RWPE2 (cell line): Measurements from ENCODE around the gene TMEM88.

Experiments
- ATAC-seq: fragments of 200-7000 bp; cut with Tn5 transposase; 3 replicates; pipeline ENCODE4 v1.9.1; 2021; ENCODE audit warnings: low read depth
- DNase-seq: peaks from one replicate; pipeline ENCODE4 v3.0.0-alpha.2; 2020; ENCODE audit warnings: low spot score
- H3K27ac ChIP-seq: fragments of 450-650 bp; 2 replicates; pipeline ENCODE4 v1.5.1; 2017; ENCODE audit warnings: mild to moderate bottlenecking; ENCODE audit not compliant: poor library complexity, severe bottlenecking
- H3K27me3 ChIP-seq: fragments of 250-450 bp; sonication (Bioruptor Pico); 2 replicates; pipeline ENCODE4 v1.5.1; 2021; ENCODE audit warnings: mild to moderate bottlenecking, moderate library complexity; ENCODE audit not compliant: insufficient read depth, poor library complexity, severe bottlenecking
- H3K36me3 ChIP-seq: fragments of 250-450 bp; sonication (Bioruptor Pico); 2 replicates; pipeline ENCODE4 v1.5.1; 2020; ENCODE audit warnings: low read depth, mild to moderate bottlenecking, moderate library complexity
- H3K4me1 ChIP-seq: fragments of 250-450 bp; sonication (Bioruptor Pico); 2 replicates; pipeline ENCODE4 v1.5.1; 2021; ENCODE audit warnings: mild to moderate bottlenecking, moderate library complexity; ENCODE audit not compliant: insufficient read depth, poor library complexity, severe bottlenecking
- H3K4me3 ChIP-seq: fragments of 250-450 bp; sonication (Bioruptor Pico); 2 replicates; pipeline ENCODE4 v1.5.1; 2021; ENCODE audit warnings: mild to moderate bottlenecking, moderate library complexity; ENCODE audit not compliant: severe bottlenecking
- H3K9me3 ChIP-seq: fragments of 250-450 bp; sonication (Bioruptor Pico); 2 replicates; pipeline ENCODE4 v1.5.1; 2021; ENCODE audit warnings: mild to moderate bottlenecking, moderate library complexity; ENCODE audit not compliant: severe bottlenecking
- TF ChIP-seq, protein P1 (sequence below): fragments of 450-650 bp; IDR thresholded peaks from one replicate; pipeline ENCODE4 v1.5.1; 2017; ENCODE audit warnings: mild to moderate bottlenecking, moderate library complexity; ENCODE audit not compliant: poor library complexity, severe bottlenecking

The TMEM88 gene

DNA sequence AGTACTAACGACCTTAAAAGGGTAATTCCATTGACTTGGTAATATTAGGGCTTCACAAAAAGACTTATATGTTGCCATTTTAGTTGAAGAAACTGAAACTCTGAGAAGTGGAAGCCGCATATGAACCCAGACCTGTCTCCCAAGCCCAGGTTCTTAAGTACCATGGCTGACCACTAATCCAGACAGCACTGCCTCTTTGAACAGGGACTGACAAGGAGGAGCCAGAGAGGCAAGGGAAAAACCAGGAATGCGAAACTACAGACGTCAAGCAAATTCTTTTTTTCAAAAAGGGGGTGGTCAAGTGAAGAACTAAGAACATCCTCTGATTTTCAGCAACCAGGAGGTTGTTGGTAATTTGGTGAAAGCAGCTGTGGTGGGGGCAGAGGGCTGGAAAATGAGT, 18.2 kb downstream of the TMEM88 start:
- no peak for ATAC-seq
- peaks cover 53% of the 10 kb centered on the region for H3K36me3 ChIP-seq
- H3K9me3 ChIP-seq: no peaks in the 10 kb centered on the region
- no peak overlapping the region for H3K27ac ChIP-seq
- H3K4me1 ChIP-seq: peaks cover 6% of the 10 kb centered on the region
- no peak overlapping the region for H3K4me3 ChIP-seq
- no peaks in the 10 kb centered on the region for H3K27me3 ChIP-seq
- no peak for DNase-seq
- TF ChIP-seq, protein P1, sequence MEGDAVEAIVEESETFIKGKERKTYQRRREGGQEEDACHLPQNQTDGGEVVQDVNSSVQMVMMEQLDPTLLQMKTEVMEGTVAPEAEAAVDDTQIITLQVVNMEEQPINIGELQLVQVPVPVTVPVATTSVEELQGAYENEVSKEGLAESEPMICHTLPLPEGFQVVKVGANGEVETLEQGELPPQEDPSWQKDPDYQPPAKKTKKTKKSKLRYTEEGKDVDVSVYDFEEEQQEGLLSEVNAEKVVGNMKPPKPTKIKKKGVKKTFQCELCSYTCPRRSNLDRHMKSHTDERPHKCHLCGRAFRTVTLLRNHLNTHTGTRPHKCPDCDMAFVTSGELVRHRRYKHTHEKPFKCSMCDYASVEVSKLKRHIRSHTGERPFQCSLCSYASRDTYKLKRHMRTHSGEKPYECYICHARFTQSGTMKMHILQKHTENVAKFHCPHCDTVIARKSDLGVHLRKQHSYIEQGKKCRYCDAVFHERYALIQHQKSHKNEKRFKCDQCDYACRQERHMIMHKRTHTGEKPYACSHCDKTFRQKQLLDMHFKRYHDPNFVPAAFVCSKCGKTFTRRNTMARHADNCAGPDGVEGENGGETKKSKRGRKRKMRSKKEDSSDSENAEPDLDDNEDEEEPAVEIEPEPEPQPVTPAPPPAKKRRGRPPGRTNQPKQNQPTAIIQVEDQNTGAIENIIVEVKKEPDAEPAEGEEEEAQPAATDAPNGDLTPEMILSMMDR: no peak

DNA sequence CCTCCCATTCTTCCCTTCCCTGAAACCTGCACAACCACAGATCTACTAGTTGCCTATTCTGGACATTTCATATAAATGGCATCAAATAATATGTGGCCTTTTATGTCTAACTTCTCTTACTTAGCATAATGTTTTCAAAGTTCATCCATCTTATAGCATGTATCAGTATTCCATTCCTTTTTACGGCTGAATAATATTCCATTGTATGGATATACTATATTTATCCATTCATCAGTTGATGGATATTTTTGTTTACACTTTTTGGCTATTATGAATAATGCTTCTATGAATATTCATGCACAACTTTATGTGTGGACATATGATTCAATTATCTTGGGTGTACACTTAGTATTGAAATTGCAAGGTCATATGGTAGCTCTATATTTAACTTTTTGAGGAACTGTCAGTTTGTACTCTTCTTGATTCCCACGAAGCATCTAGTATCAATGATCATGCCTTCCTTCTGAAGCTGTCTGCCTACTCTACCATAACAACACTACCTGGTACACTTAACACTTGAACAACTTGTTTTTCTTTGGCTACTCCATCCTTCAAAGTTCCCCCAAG, 21.0 kb downstream of the TMEM88 start:
- H3K36me3 ChIP-seq: peaks cover 81% of the 10 kb centered on the region

DNA sequence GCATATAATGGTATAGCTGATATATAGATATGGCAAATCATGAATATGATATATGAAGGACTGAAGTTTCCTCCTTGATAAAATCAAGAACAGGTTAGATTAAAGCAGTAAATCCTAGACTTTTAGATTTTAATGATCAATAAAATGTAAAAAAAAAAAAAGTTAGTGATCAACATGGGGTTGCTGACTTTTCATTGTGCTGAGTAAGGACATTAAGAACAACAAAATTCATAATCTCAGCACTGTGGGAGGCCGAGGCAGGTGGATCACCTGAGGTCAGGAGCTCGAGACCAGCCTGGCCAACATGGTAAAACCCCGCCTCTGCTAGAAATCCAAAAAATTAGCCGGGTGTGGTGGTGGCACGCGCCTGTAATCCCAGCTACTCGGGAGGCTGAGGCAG, 23.4 kb downstream of the TMEM88 start:
- Histone ChIP-seq H3K36me3 (peaks cover 79% of the 10 kb centered on the region), H3K4me1 (no peaks in the 10 kb centered on the region), H3K27ac (no peak overlapping the region)

More for the DNA sequence above, 21.0 kb downstream of the TMEM88 start:
- TF ChIP-seq, protein P1: no peak
- H3K4me1 ChIP-seq: no peaks in the 10 kb centered on the region
- no peaks in the 10 kb centered on the region for H3K9me3 ChIP-seq
- H3K27ac ChIP-seq: no peak overlapping the region
- no peak for DNase-seq
- ATAC-seq: no peak
- H3K27me3 ChIP-seq: no peaks in the 10 kb centered on the region
- no peak overlapping the region for H3K4me3 ChIP-seq

DNA sequence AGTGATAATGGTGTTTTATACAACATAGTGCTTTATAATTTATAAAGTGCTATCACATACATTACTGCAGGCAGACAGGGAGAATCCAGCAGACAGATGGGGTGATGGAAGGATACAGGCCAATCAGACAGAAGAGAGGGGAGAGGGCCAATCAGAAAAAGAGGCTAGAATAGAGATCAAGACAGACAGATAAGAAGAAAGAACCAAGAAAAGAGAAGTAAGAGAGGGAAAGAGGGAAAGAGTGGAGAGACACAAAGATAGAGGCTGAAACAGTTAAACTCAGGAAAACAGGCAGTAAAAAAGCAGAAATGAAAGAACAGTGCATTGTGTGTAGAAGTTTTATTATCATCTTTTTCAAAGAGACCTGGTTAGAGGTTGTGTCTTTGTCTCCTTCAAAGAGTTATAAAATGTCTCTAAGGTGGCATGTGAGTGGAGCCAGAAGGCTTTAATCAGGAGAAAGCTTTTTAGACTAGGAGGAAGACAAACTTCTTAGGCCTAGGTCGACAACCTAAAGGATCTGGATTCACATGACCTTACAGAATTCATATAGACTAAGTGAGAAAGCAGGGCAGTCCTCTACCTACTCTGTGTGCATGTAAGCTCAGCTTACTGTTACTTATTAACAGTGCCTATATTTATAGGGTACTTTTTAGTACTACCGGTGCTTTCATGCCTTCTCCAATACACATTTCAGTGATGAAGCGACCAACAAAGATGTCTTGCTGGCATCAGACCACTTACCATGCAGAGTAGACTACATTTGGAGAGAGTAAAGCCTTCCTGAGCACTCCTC, 25.4 kb downstream of the TMEM88 start:
- no peaks in the 10 kb centered on the region for H3K9me3 ChIP-seq
- H3K27ac ChIP-seq: no peak overlapping the region
- H3K36me3 ChIP-seq: peaks cover 69% of the 10 kb centered on the region
- H3K4me3 ChIP-seq: no peak overlapping the region
- peaks cover 8% of the 10 kb centered on the region for H3K4me1 ChIP-seq
- H3K27me3 ChIP-seq: no peaks in the 10 kb centered on the region
- ATAC-seq (no peak), DNase-seq (no peak)
- TF ChIP-seq, protein P1: no peak

More for the DNA sequence above, 23.4 kb downstream of the TMEM88 start:
- TF ChIP-seq, protein P1: no peak
- no peak overlapping the region for H3K4me3 ChIP-seq
- no peak for ATAC-seq
- no peaks in the 10 kb centered on the region for H3K9me3 ChIP-seq
- DNase-seq: no peak
- H3K27me3 ChIP-seq: no peaks in the 10 kb centered on the region
